HG03571 (cell line): ENCODE data around the gene TAF3.

ENCODE experiments used
- ATAC-seq: cut with Tn5 transposase; IDR thresholded peaks from one replicate; pipeline ENCODE4 v1.9.1; 2021; ENCODE audit not compliant: unreplicated experiment

TAF3 gene

GRCh38 chr10:8054494-8055407 lies 236.4 kb downstream of the TAF3 start, which contains the start of gene GATA3:
GATA3 (plus strand) TSS chr10:8054688; CDS start chr10:8055656, 968 bp downstream.
- no peak for ATAC-seq

GRCh38 chr10:8055420-8056349 lies 237.4 kb downstream of the TAF3 start:
- ATAC-seq = no peak

DNA sequence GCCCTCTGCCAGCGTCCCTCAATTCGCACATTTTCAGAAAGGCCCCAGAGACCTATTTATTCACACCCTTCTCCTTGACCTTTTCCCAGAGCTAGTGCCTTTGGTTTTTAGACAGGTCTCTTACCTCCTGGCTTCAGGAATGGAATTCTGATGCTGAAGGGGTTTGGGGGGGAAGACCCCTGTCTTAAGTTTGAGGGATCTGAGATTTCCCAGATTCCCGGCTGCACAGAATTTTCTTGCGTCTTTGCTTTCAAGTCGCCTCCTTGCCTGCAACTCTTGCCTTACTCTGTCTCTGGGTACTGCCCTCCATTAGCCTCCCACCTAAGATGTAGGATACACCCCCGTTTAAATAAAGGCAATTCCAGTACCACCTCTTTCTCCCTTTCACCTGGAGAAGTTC lies 238.1 kb downstream of the TAF3 start:
- no peak for ATAC-seq

DNA sequence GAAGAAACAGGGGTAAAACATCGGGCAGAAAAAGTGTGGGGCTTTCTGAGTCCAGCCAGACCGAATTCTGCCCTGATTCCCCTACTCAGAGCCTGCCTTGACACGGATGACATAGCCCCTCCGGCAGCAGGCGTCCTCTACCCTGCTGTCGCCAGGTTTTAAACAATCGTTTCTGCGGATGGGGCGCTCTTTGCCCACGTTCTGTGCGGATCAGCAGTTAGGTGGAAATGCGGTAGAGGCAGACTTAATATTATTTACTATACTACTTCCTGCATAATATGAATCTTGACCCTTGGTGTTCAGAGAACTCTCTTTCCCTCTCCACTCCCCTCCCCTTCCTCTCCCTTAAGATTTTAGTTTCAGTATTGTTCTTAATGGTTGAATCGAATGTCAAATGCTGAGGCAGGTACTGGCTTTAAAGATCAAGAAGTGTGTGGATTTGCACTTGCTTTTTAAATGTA lies 238.6 kb downstream of the TAF3 start:
- ATAC-seq = peak; percentile 36

- no peak for ATAC-seq
These were observed 239.4 kb downstream of the TAF3 start for GRCh38 chr10:8057636-8058273.

DNA sequence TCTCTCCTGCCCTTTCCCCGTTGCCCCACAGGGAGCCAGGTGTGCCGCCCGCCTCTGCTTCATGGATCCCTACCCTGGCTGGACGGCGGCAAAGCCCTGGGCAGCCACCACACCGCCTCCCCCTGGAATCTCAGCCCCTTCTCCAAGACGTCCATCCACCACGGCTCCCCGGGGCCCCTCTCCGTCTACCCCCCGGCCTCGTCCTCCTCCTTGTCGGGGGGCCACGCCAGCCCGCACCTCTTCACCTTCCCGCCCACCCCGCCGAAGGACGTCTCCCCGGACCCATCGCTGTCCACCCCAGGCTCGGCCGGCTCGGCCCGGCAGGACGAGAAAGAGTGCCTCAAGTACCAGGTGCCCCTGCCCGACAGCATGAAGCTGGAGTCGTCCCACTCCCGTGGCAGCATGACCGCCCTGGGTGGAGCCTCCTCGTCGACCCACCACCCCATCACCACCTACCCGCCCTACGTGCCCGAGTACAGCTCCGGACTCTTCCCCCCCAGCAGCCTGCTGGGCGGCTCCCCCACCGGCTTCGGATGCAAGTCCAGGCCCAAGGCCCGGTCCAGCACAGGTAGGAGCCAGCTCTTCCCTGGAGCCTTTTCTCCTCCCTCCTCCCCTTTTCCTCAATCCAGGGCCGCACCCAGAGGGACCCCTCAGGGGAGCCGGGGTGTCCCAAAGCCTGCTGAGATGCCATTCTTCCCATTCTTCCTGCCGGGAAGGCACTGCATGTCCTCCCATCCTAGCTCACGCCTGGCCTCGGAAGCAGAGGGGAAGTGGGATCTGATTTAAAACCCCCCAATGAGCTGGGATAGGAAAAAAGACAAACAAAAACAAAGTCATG lies 240.2 kb downstream of the TAF3 start:
- no peak for ATAC-seq

- ATAC-seq = no peak
These were observed 241.1 kb downstream of the TAF3 start for GRCh38 chr10:8059191-8059936.

GRCh38 chr10:8060010-8060703 lies 241.9 kb downstream of the TAF3 start:
- peak; percentile 49 for ATAC-seq

DNA sequence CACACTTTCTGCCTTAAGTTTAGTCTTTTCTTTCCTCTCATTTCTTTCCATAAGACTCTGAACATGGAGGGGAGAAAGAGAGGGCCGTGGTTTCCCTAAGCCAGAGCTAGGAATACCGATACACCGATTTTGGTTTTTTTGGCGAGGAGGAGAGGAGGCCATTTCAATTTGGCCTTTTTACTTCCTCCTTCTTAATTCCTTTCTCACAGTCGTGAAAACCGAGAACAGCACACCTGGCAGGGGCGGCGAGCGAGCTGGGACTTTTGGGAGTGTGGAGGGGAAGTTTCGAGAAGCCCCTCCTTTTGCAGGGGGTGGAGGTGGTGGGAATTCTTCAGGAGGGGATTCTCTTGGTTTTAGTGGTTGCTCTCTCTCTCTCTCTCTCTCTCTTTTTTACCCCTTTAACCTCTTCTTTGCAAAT lies 242.4 kb downstream of the TAF3 start:
- ATAC-seq = no peak

- no peak for ATAC-seq
These were observed 243.2 kb downstream of the TAF3 start for GRCh38 chr10:8061274-8062211.

DNA sequence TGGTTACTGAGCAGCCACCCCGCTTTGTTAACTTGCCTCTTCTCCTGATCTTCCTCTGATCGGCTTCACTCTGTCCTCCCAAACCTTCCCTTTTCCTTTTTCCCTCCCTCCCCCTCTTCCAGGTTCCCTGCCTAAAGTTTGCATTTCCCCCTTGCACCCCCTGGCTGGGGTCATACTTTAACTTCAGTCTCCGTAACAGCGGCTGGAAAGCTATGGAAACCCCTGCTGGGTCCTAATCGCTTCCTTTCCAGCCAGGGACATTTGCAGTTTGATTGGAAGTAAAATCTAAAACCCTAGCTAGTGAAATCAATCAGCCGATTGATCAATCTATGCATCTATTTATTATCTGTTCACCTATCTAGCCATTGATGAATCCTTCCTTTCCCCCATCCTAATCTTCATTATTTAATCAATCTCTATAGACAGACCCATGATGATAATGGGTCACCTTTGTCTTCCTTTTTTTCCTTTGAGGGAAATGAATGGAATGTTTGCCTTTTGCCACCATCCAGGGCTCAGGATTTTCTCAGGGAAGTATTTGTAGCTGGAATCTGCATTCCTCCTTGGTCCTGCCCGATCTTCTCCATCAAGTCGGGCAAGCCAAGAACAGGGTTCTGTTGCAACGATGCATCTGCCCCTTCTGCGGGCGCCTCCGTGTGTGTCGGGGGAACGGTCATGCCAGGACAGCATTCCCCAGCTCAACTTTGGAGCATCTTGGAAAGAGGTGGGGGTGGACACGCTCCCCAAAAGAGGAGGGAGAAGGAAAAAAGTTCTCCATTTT lies 245.0 kb downstream of the TAF3 start:
- no peak for ATAC-seq

DNA sequence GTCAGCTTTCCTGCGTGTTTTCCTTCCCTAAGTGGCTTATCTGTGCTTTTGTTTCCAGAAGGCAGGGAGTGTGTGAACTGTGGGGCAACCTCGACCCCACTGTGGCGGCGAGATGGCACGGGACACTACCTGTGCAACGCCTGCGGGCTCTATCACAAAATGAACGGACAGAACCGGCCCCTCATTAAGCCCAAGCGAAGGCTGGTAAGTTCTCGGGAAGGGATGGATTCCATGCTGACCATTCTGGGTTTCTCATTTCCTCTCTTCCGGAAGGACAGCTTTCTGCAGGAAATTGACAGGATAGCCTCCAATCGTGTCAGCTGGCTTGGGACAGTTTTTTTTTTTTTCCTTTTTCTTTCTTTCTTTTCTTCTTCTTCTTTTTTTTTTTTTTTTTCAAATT lies 245.6 kb downstream of the TAF3 start:
- ATAC-seq = no peak

DNA sequence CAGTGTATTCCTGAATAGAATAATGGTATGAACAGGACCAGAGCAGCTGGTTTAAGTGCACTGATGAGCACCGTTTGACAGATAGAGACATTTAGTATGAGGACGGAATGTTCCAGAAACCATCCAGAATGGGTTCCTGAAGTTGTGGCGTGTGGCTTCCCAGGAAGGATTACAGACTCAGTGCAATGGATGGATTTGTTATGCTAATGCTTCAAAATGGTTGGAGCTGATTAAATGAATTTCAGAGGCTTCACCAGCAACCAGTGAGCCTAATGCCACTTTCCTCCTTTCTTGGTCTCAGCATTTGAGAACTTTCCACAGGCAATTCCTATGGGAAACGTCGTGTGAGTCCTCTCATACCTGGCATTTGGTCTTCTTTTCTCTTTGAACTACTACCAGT lies 246.1 kb downstream of the TAF3 start:
- no peak for ATAC-seq

DNA sequence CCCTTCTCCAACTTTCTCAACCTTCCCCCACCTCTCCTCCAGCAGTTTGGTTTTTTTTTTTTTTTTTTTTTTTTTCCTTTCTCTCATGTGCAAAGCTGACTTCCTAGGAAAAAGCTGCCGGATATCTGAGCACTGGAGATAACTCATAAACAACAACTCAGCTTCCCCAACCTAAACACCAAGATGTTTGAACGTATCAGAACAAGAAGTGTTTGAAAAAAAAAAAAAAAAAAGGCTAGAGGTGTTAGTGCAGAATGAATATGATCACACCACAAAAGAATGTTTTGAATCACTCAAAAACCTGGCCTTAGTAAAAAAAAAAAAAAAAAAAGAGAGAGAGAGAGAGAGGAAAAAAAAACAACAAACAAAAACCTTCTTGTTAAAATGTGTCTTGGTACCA lies 247.3 kb downstream of the TAF3 start:
- no peak for ATAC-seq

DNA sequence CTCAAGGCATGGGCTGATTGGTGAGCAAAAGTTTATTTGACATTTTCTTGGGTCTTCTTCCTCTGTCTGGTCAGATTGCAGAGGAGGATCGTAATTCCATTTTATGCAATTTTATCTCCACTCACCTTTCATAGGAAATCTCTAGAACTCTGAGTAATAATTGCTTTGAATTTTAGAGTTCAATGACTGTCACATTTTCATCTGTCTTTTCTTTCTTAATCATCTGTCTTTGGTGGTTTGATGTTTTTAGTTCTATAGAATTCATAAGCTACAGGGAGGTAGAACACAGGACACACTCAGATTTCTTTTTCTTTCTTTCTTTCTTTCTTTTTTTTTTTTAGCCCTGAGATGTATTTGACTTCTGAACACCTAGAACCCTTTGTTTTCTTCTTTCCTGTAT lies 247.8 kb downstream of the TAF3 start:
- ATAC-seq = no peak
